ENCODE measurements around the gene THOC6. TPM values are rescaled to one million over a fixed set of nuclear protein-coding genes. Genes with fewer than 3 reads are reported as not detected.

Gene THOC6
- total and polyA plus RNA-seq, 12 donors: 7.0 to 40.3 (median 10.6) TPM

DNA sequence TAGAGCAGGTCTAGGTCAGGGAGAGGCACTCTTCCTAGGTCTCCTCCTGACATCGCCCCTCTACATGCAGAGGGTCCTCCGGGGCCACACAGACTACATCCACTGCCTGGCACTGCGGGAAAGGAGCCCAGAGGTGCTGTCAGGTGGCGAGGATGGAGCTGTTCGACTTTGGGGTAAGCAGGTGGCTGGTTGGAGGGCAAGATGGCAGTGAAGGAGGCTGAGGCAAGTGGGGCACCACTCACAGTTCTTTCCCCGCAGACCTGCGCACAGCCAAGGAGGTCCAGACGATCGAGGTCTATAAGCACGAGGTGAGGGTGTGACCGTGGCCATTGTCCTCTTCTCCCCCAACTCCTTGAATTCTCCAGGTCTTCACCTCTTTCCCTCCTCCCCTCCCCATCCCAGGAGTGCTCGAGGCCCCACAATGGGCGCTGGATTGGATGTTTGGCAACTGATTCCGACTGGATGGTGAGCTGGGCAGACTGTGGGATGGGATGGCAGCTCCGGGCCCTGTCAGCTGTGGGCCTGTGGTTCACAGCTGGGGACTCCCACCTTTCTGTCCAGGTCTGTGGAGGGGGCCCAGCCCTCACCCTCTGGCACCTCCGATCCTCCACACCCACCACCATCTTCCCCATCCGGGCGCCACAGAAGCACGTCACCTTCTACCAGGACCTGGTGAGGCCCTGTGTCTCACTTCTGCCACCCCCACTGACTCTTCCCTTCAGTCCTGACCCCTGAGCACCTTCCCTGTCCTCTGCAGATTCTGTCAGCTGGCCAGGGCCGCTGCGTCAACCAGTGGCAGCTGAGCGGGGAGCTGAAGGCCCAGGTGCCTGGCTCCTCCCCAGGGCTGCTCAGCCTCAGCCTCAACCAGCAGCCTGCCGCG is 3.0 kb downstream of the THOC6 start:
- peaks cover 0 to 25% (median 17%) of the 10 kb centered on the region in 9 donors for H3K36me3 ChIP-seq
- no peak overlapping the region for H3K27ac ChIP-seq
- DNase-seq: no peak
- WGBS, 2 donors: 96 to 97% methylated on average over 24 of the region's 24 CpGs
- TF ChIP-seq, protein P1, sequence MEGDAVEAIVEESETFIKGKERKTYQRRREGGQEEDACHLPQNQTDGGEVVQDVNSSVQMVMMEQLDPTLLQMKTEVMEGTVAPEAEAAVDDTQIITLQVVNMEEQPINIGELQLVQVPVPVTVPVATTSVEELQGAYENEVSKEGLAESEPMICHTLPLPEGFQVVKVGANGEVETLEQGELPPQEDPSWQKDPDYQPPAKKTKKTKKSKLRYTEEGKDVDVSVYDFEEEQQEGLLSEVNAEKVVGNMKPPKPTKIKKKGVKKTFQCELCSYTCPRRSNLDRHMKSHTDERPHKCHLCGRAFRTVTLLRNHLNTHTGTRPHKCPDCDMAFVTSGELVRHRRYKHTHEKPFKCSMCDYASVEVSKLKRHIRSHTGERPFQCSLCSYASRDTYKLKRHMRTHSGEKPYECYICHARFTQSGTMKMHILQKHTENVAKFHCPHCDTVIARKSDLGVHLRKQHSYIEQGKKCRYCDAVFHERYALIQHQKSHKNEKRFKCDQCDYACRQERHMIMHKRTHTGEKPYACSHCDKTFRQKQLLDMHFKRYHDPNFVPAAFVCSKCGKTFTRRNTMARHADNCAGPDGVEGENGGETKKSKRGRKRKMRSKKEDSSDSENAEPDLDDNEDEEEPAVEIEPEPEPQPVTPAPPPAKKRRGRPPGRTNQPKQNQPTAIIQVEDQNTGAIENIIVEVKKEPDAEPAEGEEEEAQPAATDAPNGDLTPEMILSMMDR (IDR thresholded peaks at IDR 0.05): no peak
- H3K9me3 ChIP-seq: no peaks in the 10 kb centered on the region
- intact Hi-C loops (cut with DNase I): no loop called here
- peaks cover 22 to 56% (median 36%) of the 10 kb centered on the region in 9 donors for H3K4me1 ChIP-seq
- peaks cover 5 to 34% (median 31%) of the 10 kb centered on the region in 7 donors for H3K27me3 ChIP-seq
- no peak for ATAC-seq
- H3K4me3 ChIP-seq: no peak overlapping the region

DNA sequence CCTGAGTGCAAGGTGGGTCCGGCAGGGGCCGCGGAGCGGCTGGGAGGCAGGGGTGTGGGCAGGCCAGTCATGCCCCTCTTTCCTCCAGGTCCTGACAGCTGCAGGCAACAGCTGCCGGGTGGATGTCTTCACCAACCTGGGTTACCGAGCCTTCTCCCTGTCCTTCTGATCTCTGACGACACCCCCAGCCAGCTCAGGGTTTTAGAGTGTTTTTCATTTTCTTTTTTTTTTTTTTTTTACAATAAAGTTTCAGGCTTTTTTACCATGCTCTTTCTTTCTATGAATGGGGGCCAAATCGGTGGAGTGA is 3.6 kb downstream of the THOC6 start:
- Histone ChIP-seq H3K9me3 (no peaks in the 10 kb centered on the region), H3K27ac (no peak overlapping the region), H3K4me3 (no peak overlapping the region), H3K27me3 (peaks cover 5 to 39% (median 36%) of the 10 kb centered on the region in 7 donors), H3K36me3 (peaks cover 0 to 25% (median 17%) of the 10 kb centered on the region in 9 donors), H3K4me1 (peaks cover 18 to 50% (median 30%) of the 10 kb centered on the region in 9 donors)
- intact Hi-C loops (cut with DNase I): no loop called here
- ATAC-seq (no peak), DNase-seq (no peak)
- TF ChIP-seq, protein P1 (IDR thresholded peaks at IDR 0.05): no peak
- 91 to 92% methylated on average over 8 of the region's 8 CpGs for WGBS, 2 donors

DNA sequence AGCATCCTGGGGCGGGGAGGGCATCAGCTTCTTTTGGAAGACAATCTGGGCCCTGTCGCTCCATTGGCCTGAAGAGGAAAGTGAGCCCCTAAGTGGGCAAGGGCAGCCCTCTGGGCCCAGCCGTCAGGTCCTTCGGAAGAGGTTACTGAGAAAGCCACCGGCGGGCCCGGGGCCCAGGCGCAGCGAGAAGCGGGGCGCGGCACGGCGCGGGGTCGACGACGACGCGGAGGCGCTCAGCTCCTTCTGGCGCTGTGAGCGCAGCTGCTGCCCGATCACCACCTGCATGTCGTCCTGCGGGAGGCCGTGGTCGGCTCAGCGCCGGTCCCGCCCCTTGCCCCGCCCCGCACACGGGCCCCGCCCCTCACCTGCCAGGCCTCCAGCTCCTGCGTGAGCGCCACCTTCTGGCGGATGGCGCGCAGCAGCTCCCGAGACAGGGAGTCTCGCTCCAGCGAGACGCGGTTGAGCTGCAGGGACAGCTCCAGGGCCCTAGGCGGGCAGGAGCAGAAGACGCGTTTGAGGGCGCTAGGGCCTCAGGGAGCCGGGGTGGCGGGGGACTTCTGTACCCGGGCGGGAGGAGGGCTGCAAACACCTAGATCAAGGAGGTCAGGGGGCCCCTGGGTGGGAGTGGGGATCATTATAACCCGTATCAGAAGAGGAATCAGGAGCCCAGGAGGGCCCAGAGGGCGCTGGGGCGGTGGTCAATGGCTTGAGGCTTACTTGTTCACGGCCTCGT is 4.3 kb downstream of the THOC6 start:
- DNase-seq: peak; percentile 52 to 85

More for the DNA sequence above, 4.3 kb downstream of the THOC6 start:
- Histone ChIP-seq H3K9me3 (no peaks in the 10 kb centered on the region), H3K27me3 (peaks cover 5 to 46% (median 43%) of the 10 kb centered on the region in 7 donors), H3K36me3 (peaks cover 0 to 25% (median 17%) of the 10 kb centered on the region in 9 donors), H3K27ac (no peak overlapping the region), H3K4me3 (peak overlapping the region in 2 of 10 donors; percentile 9 to 22), H3K4me1 (peaks cover 11 to 43% (median 23%) of the 10 kb centered on the region in 9 donors)
- peak; percentile 10 to 45 (median 26) for ATAC-seq
- intact Hi-C loops (cut with DNase I): no loop called here
- 19 to 26% methylated on average over 54 to 58 of the region's 58 CpGs for WGBS, 2 donors
- TF ChIP-seq, protein P1 (IDR thresholded peaks at IDR 0.05): peak; percentile 33 to 77 (median 68)

Data from heart right ventricle (tissue), 16 donors.